ENCODE results near the gene GUK1. TPM values are rescaled to one million over a fixed set of nuclear protein-coding genes. Genes with fewer than 3 reads are reported as not detected.

Gene GUK1
- total and polyA plus RNA-seq, 2 experiments from 2014 or later = 87.5 to 121 TPM

- Histone ChIP-seq H3K4me1 (ENCODE audit: insufficient read depth) (peaks cover 7% of the 10 kb centered on the region; the same call in 1 of the 2 replicates), H3K4me2 (no peak overlapping the region), H2AFZ (no peak overlapping the region), H3K4me3 (no peak overlapping the region), H3K79me2 (replicated peaks; ENCODE audit: insufficient read depth) (peaks cover 8% of the 10 kb centered on the region), H3K9me2 (ENCODE audit: insufficient read depth) (no peaks in the 10 kb centered on the region), H4K20me1 (replicated peaks; ENCODE audit: insufficient read depth) (no peaks in the 10 kb centered on the region; the same call in 1 of the 2 replicates), H3F3A (replicated peaks; ENCODE audit: low read depth) (0 out of 2 replicates have a peak, but pooled peaks cover 2% of the 10 kb centered on the region), H3K27me3 (ENCODE audit: insufficient read depth) (peaks cover 8% of the 10 kb centered on the region; the same call in 1 of the 2 replicates), H3K27ac (ENCODE audit: low read depth) (no peak overlapping the region), H3K36me3 (ENCODE audit: insufficient read depth) (no peaks in the 10 kb centered on the region)
- Mint-ChIP-seq H3K4me3 (no peak overlapping the region), H3K27ac (no peak overlapping the region), H3K9me3 (no peaks in the 10 kb centered on the region; the same call in 1 of the 3 replicates), H3K36me3 (ENCODE audit: low read depth) (peaks cover 18% of the 10 kb centered on the region), H3K4me1 (peaks cover 20% of the 10 kb centered on the region), H3K27me3 (ENCODE audit: insufficient read depth, low read depth, poor library complexity) (peaks cover 28% of the 10 kb centered on the region)
- no peak for TF ChIP-seq JUNB (IDR thresholded peaks at IDR 0.05; ENCODE audit: unreplicated experiment)
- no peak for TF ChIP-seq ZNF462 (CRISPR knock-in tag; IDR thresholded peaks at IDR 0.05)
- no peak for TF ChIP-seq REST (IDR thresholded peaks at IDR 0.05; ENCODE audit: unreplicated experiment)
- no peak for TF ChIP-seq ETS1 (IDR thresholded peaks at IDR 0.05)
- no peak for TF ChIP-seq CTCF (conservative IDR thresholded peaks at IDR 0.05; ENCODE audit: low read depth in 2 of 2)
- no peak for TF ChIP-seq STAT1 (IDR thresholded peaks at IDR 0.05; ENCODE audit: unreplicated experiment)
- no peak for TF ChIP-seq CREB1 (CRISPR knock-in tag; IDR thresholded peaks at IDR 0.05; ENCODE audit: low read depth)
- no peak for TF ChIP-seq EZH2 (IDR thresholded peaks at IDR 0.05; ENCODE audit: low read depth, unreplicated experiment)
- TF ChIP-seq ZNF331 (CRISPR knock-in tag; IDR thresholded peaks at IDR 0.05; ENCODE audit: low read depth) = no peak
- no peak for TF ChIP-seq ZNF114 (CRISPR knock-in tag; IDR thresholded peaks at IDR 0.05)
- TF ChIP-seq NANOG (IDR thresholded peaks at IDR 0.05; ENCODE audit: borderline replicate concordance) = no peak
- no peak for TF ChIP-seq EZH2phosphoT487 (IDR thresholded peaks at IDR 0.05; ENCODE audit: unreplicated experiment)
- no peak for TF ChIP-seq POLR2AphosphoS5 (IDR thresholded peaks at IDR 0.05; ENCODE audit: low read depth)
- DNase-seq (ENCODE audit: low spot score) (no peak), ATAC-seq (no peak)
Observed at GRCh38 chr1:228105270-228105995, 34.6 kb upstream of the GUK1 start.

Measured in GM23338 (cell line).